ENCODE data around the gene GPR22.

Gene GPR22

DNA sequence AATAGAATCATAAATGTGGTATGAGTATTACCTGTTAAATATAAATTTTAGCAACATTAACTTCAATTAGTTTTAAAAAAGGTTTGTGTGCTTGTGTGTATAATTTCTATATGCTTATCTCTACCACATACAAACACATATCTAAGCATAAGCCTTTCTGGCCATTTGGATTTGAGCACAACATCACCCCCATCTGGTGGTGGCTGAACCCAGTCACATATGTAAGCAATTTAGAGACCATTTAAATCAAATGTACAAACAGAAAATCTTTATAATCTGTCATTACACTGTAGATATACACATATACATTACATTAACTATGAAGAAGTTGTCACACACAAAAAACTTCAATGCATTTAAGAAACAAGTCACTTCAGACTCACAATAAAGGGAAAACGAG lies 31.7 kb downstream of the GPR22 start:
- Histone ChIP-seq H3K27ac (ENCODE audit: insufficient read depth, low read length, poor library complexity, severe bottlenecking) (no peak overlapping the region), H3K9me3 (ENCODE audit: control insufficient read depth, low read length) (no peaks in the 10 kb centered on the region), H3K36me3 (ENCODE audit: control insufficient read depth, insufficient read depth, low read length) (peaks cover 11% of the 10 kb centered on the region), H3K4me3 (ENCODE audit: insufficient read depth, low read depth, low read length, poor library complexity, severe bottlenecking) (no peak overlapping the region), H3K4me1 (ENCODE audit: control insufficient read depth, insufficient read depth, low read length, poor library complexity, severe bottlenecking) (no peaks in the 10 kb centered on the region), H3K27me3 (replicated peaks; ENCODE audit: control insufficient read depth, insufficient read depth, low read length, poor library complexity, severe bottlenecking) (no peaks in the 10 kb centered on the region)
- peak in 1 of 3 donors; percentile 1 for DNase-seq

DNA sequence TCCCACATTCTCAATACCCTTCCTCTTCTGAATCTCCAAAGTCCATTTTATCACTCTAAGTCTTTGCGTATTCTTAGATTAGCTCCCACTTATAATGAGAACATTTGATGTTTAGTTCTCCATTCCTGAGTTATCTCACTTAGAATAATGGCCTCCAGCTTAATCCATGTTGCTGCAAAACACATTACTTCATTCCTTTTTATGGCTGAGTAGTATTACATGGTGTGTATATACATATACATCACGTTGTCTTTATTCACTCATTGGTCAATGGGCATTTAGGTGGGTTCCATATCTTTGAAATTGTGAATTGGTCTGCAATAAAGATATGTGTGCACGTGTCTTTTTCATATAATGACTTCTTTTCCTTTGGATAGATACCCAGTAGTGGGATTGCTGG lies 32.3 kb downstream of the GPR22 start:
- H3K9me3 ChIP-seq (ENCODE audit: control insufficient read depth, low read length) = no peaks in the 10 kb centered on the region
- H3K27ac ChIP-seq (ENCODE audit: insufficient read depth, low read length, poor library complexity, severe bottlenecking) = no peak overlapping the region
- DNase-seq = no peak
- H3K36me3 ChIP-seq (ENCODE audit: control insufficient read depth, insufficient read depth, low read length) = peaks cover 11% of the 10 kb centered on the region
- no peaks in the 10 kb centered on the region for H3K4me1 ChIP-seq (ENCODE audit: control insufficient read depth, insufficient read depth, low read length, poor library complexity, severe bottlenecking)
- no peaks in the 10 kb centered on the region for H3K27me3 ChIP-seq (replicated peaks; ENCODE audit: control insufficient read depth, insufficient read depth, low read length, poor library complexity, severe bottlenecking)
- no peak overlapping the region for H3K4me3 ChIP-seq (ENCODE audit: insufficient read depth, low read depth, low read length, poor library complexity, severe bottlenecking)

DNA sequence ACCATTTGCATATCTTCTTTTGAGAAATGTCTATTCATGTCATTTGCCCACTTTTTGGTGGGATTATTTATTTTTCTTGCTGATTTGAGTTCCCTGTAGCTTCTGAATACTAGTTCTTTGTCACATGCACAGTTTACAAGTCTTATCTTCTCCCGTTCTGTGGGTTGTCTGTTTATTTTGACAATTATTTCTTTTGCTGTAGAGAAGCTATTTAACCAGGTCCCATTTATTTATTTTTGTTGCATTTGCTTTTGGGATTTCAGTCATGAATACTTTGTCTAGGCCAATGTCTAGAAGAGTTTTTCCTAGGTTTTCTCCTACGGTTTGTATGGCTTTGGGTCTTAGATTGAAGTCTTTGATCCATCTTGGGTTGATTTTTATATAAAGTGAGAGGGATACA lies 32.9 kb downstream of the GPR22 start:
- H3K27me3 ChIP-seq (replicated peaks; ENCODE audit: control insufficient read depth, insufficient read depth, low read length, poor library complexity, severe bottlenecking) = no peaks in the 10 kb centered on the region
- no peak for DNase-seq
- no peaks in the 10 kb centered on the region for H3K9me3 ChIP-seq (ENCODE audit: control insufficient read depth, low read length)
- H3K36me3 ChIP-seq (ENCODE audit: control insufficient read depth, insufficient read depth, low read length) = peaks cover 11% of the 10 kb centered on the region
- H3K4me3 ChIP-seq (ENCODE audit: insufficient read depth, low read depth, low read length, poor library complexity, severe bottlenecking) = no peak overlapping the region
- H3K27ac ChIP-seq (ENCODE audit: insufficient read depth, low read length, poor library complexity, severe bottlenecking) = no peak overlapping the region
- H3K4me1 ChIP-seq (ENCODE audit: control insufficient read depth, insufficient read depth, low read length, poor library complexity, severe bottlenecking) = no peaks in the 10 kb centered on the region

DNA sequence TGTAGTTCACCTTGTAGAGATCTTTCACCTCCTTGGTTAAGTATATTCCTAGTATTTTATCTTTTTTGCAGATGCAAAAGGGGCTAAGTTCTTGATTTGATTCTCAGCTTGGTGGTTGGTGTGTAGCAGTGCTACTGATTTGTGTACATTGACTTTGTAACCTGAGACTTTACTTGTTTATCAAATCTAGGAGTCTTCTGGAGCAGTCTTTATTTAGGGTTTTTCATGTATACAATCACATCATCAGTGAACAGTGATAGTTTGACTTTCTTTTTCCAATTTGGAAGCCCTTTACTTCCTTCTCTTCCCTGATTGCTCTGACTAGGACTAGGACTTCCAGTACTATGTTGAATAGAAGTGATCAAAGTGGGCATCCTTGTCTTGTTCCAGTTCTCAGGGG lies 33.8 kb downstream of the GPR22 start:
- no peak for DNase-seq
- no peaks in the 10 kb centered on the region for H3K4me1 ChIP-seq (ENCODE audit: control insufficient read depth, insufficient read depth, low read length, poor library complexity, severe bottlenecking)
- peaks cover 11% of the 10 kb centered on the region for H3K36me3 ChIP-seq (ENCODE audit: control insufficient read depth, insufficient read depth, low read length)
- H3K4me3 ChIP-seq (ENCODE audit: insufficient read depth, low read depth, low read length, poor library complexity, severe bottlenecking) = no peak overlapping the region
- no peaks in the 10 kb centered on the region for H3K9me3 ChIP-seq (ENCODE audit: control insufficient read depth, low read length)
- no peak overlapping the region for H3K27ac ChIP-seq (ENCODE audit: insufficient read depth, low read length, poor library complexity, severe bottlenecking)
- H3K27me3 ChIP-seq (replicated peaks; ENCODE audit: control insufficient read depth, insufficient read depth, low read length, poor library complexity, severe bottlenecking) = no peaks in the 10 kb centered on the region

DNA sequence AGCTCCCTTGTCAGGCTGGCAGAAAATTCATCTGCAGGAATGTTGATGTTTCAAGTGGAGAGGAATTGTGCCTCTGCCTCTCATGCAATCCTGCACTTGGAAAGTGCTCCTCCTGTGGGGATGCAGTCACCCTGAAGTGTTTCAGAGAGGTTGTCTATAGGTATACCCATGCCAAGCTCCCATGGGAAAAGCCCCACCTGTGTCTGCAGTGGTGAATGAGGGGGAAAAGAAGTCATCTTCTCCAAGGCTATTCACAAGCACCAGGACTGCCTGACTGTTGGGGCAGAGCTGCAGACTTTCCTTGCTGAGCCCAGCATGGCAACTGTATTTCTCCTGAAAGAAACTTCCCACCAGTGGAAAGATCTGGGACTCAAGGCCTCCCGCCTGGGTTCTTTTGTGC lies 35.5 kb downstream of the GPR22 start:
- no peak overlapping the region for H3K4me3 ChIP-seq (ENCODE audit: insufficient read depth, low read depth, low read length, poor library complexity, severe bottlenecking)
- no peak for DNase-seq
- no peaks in the 10 kb centered on the region for H3K27me3 ChIP-seq (replicated peaks; ENCODE audit: control insufficient read depth, insufficient read depth, low read length, poor library complexity, severe bottlenecking)
- no peaks in the 10 kb centered on the region for H3K4me1 ChIP-seq (ENCODE audit: control insufficient read depth, insufficient read depth, low read length, poor library complexity, severe bottlenecking)
- peaks cover 11% of the 10 kb centered on the region for H3K36me3 ChIP-seq (ENCODE audit: control insufficient read depth, insufficient read depth, low read length)
- H3K27ac ChIP-seq (ENCODE audit: insufficient read depth, low read length, poor library complexity, severe bottlenecking) = no peak overlapping the region
- no peaks in the 10 kb centered on the region for H3K9me3 ChIP-seq (ENCODE audit: control insufficient read depth, low read length)

DNA sequence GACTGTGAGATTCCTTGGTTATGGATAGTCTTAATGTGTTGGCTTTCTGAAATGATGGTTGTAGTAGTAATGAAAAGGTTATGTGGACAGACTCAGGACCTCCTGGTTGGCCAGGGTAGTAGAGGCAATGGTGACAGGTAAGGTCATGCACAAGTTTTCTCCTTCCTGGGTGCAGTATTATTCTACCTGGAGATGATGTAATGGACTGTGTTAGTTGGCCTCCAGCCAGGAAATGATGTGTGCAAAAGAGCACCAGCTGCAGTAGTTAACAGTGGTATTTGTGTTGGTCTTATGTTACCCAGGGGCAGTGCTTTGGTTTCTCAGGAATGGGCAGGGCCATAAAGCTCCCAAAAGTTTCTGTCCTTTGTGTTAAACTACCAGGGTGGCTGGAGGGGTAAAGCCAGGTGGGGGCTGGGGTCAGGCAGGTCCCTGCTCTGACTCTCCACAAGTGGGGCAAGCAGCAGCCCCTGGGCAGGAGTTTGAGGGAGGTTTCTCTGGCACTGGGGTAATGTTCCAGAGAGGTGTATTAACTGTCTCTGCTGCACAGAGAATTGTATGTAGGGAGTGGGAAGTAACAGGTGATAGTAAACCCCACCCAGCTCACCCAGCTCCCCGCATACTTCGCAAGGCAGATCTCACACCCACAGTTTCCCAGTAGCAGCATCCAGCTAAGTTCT lies 36.3 kb downstream of the GPR22 start:
- H3K4me1 ChIP-seq (ENCODE audit: control insufficient read depth, insufficient read depth, low read length, poor library complexity, severe bottlenecking) = no peaks in the 10 kb centered on the region
- no peak overlapping the region for H3K4me3 ChIP-seq (ENCODE audit: insufficient read depth, low read depth, low read length, poor library complexity, severe bottlenecking)
- H3K9me3 ChIP-seq (ENCODE audit: control insufficient read depth, low read length) = no peaks in the 10 kb centered on the region
- DNase-seq = no peak
- H3K27me3 ChIP-seq (replicated peaks; ENCODE audit: control insufficient read depth, insufficient read depth, low read length, poor library complexity, severe bottlenecking) = no peaks in the 10 kb centered on the region
- peaks cover 11% of the 10 kb centered on the region for H3K36me3 ChIP-seq (ENCODE audit: control insufficient read depth, insufficient read depth, low read length)
- H3K27ac ChIP-seq (ENCODE audit: insufficient read depth, low read length, poor library complexity, severe bottlenecking) = no peak overlapping the region

DNA sequence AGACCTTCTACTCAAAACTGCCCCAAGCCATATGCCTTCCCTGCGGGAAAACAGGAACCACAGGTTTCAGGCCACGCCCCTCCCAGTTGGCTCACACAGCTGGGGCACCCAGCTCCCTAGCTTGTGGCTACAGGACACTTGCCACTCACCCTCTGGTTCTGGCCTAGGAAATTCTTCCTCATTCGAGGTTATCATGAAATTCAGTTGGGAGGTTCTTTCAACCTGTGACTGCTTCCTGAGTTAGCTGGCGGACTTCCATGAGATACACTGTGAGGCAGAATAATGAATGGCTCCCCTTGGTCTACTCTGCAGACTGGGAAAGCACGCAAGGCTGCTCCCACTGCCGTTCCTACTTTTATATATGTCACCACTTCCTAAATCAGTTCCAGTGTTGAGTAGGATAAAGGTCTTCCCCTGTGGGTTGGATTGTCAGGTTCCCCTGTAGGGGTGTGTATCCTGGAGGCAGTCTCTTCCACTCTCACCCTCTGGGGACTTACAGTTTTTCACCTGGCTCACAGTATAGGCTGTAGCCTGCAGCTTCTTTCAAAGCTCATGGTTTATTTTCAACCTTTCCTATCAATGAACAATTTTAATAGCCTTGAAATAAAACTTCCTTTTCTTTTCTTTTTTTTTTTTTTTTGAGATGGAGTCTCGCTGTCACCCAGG lies 37.0 kb downstream of the GPR22 start:
- no peak for DNase-seq

More for the DNA sequence above, 37.0 kb downstream of the GPR22 start:
- Histone ChIP-seq H3K9me3 (ENCODE audit: control insufficient read depth, low read length) (no peaks in the 10 kb centered on the region), H3K36me3 (ENCODE audit: control insufficient read depth, insufficient read depth, low read length) (peaks cover 11% of the 10 kb centered on the region), H3K27ac (ENCODE audit: insufficient read depth, low read length, poor library complexity, severe bottlenecking) (no peak overlapping the region), H3K4me3 (ENCODE audit: insufficient read depth, low read depth, low read length, poor library complexity, severe bottlenecking) (no peak overlapping the region), H3K4me1 (ENCODE audit: control insufficient read depth, insufficient read depth, low read length, poor library complexity, severe bottlenecking) (no peaks in the 10 kb centered on the region), H3K27me3 (replicated peaks; ENCODE audit: control insufficient read depth, insufficient read depth, low read length, poor library complexity, severe bottlenecking) (no peaks in the 10 kb centered on the region)

Data from effector memory CD4-positive, alpha-beta T cell (primary cell).